GM10266 (cell line): ENCODE results near the gene EIF1.

Experiments used
- DNase-seq: peaks from one replicate; pipeline ENCODE4 v3.0.0; 2012; ENCODE audit errors: extremely low spot score
- CTCF ChIP-seq: IDR thresholded peaks from 2 replicates; pipeline ENCODE4 v1.5.1; 2012; ENCODE audit warnings: mild to moderate bottlenecking, low read depth; ENCODE audit not compliant: control insufficient read depth, insufficient read depth; ENCODE audit errors: missing control alignments

Gene EIF1

DNA sequence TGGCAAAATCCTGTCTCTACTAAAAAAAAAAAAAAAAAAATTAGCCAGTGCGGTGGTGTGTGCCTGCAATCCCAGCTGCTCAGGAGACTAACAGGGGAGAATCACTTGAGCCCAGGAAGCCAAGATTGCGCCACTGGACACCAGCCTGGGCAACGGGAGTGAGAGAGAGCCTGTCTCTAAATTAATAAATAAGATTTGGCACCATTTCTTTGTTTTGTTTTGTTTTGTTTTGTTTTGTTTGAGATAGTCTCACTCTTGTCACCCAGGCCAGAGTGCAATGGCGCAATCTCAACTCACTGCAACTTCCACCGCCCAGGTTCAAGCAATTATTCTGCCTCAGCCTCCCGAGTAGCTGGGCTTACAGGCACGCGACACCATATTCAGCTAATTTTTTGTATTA is 14.0 kb downstream of the EIF1 start:
- DNase-seq: no peak
- TF ChIP-seq CTCF: no peak

- no peak for TF ChIP-seq CTCF
- DNase-seq: no peak
Observed at GRCh38 chr17:41705271-41705991, 16.7 kb downstream of the EIF1 start.

DNA sequence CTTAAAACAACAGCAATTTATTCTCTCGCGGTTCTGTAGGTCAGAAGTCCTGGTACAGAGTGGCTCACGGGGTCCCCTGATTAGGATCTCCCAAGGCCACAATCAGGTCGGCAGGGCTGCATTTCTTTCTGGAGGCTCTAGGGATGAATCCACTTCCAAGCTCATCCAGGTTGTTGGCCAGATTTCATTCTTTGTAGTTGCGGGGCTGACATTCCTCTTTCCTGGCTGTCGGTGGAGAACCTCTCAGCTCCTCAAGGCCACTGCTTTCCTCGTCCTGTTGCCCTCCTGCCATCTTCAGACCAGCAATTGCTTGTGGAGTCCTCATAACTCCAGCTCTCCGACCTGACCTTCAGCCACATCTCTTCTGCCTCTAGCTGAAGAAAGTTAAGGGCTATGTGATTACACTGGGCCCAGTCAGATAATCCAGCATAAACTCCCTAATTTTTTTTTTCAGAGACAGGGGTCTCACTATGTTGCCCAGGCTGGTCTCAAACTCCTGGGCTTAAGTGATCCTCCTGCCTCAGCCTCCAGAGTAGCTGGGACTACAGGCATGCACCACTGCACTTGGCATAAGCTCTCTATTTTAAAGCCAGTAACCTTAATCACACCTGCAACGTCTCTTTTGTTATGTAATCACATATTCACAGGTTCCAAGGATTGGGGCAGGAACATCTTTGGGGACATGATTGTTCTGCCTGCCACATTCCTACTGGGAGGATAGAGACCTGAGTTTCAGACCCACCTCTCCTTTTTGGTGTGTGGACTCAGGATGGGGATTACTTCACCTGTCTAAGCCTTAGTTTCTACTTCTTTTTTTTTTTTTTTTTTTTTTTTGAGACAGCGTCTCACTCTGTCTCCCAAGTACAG is 19.4 kb downstream of the EIF1 start:
- TF ChIP-seq CTCF: no peak
- no peak for DNase-seq

DNA sequence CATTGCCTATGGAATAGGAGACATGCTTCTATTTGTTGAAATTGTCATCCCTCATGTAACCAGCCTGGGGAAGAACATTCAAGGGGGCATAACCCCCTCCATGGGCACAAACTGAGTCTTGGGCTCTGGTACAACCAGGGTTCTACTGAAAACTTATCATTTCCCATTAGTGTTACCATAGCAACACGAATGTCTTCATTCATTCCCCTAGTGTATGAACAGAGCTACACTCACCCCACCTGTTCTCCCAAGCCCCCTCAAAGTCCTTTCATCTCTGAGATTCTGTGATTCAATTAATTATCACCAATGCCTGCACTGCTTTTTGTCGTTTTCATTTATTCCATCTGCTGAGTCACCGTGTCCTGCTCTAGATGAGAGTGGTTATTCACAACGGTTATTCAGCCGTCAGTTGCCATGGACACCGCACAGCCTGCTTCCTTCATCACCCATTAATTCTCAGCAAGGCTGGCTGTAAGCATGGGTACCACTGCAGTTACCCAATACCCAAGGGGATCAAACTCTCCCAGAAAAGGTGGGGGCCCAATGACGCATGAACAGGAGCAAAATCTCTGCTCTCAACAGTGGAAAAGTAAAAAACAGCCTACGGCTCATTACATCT is 21.9 kb downstream of the EIF1 start:
- TF ChIP-seq CTCF: no peak
- DNase-seq: no peak

DNA sequence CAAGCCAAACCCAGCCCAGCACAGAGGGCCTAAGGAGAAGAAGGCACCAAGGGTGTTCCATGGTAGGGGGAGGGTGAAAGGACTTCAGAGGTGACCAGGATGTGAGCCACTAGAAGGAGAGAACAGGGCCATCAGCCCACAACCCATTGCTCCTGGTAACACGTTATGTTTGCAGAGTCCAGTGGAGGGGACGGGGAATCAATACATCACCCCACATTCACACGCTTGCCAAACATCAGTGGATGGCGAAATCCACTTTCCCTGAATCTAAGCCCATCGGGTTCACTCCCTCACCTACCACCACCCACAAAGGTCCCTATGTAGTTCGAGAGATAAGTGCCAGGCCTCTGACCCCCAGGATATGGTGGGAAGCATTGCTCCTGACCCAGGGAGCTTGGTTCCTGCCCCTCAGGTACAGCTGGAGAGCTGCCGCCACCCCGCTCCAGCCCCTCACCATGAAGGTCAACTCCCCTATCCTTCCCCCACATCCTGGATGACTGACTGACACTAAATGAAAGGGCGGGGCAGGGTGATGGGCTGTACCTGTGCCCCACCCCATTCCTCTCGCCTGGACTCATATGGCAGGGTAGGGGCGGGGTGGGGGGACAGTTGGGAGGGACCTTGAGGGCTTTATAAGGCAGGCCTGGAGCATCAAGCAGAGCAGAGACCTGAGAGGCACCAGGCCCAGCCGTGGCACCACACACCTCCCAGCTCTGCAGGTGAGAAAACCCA is 23.1 kb downstream of the EIF1 start, which contains the start of gene GAST:
Gene GAST (plus strand): TSS at position 663 of the 732 bp plus-strand sequence. CDS start 3,106 bp downstream, outside the sequence.
- no peak for TF ChIP-seq CTCF
- no peak for DNase-seq

GRCh38 chr17:41717408-41718286 is 29.0 kb downstream of the EIF1 start:
- no peak for DNase-seq
- TF ChIP-seq CTCF: no peak
